K562 (cell line): ENCODE data around the gene KLK13. TPM values are rescaled to one million over a fixed set of nuclear protein-coding genes. Genes with fewer than 3 reads are reported as not detected.

ENCODE experiments used
- CHD4 ChIP-seq: fragments of 200-600 bp; sonication (generic); IDR thresholded peaks from 3 replicates; pipeline ENCODE4 v1.6.1; 2012; ENCODE audit warnings: low read depth, mild to moderate bottlenecking, mixed read lengths, low read length, inconsistent platforms; ENCODE audit not compliant: insufficient read depth, insufficient replicate concordance, poor library complexity, severe bottlenecking
- EP400 ChIP-seq: fragments of 450-650 bp; IDR thresholded peaks from 2 replicates; pipeline ENCODE4 v1.6.1; 2017; ENCODE audit warnings: antibody characterized with exemption, mild to moderate bottlenecking, moderate library complexity
- ETV6 ChIP-seq, 3 experiments: fragments of 150-350 bp in 1 of 3; sonication (generic) in 1 of 3; formaldehyde crosslinking in 1 of 3; IDR thresholded peaks; 2 replicates each; pipeline versions ENCODE4 v1.6.1 to v1.8.0; 2014 to 2022; ENCODE audit warnings: borderline replicate concordance in 2 of 3, low read depth in 2 of 3, antibody characterized with exemption in 1 of 3, low read length in 1 of 3, mild to moderate bottlenecking in 1 of 3, missing genetic modification reagents in 1 of 3
- MEF2A ChIP-seq: IDR thresholded peaks from 2 replicates; pipeline ENCODE4 v1.6.1; 2011; ENCODE audit warnings: low read depth, mild to moderate bottlenecking, low read length, moderate library complexity; ENCODE audit not compliant: control insufficient read depth
- RAD51 ChIP-seq: fragments of 450-650 bp; IDR thresholded peaks from 2 replicates; pipeline ENCODE4 v1.7.1; 2016; ENCODE audit warnings: low read depth, mild to moderate bottlenecking, borderline replicate concordance
- SMAD4 ChIP-seq: fragments of 250-450 bp; sonication (Bioruptor Pico); conservative IDR thresholded peaks from 2 replicates; pipeline ENCODE4 v1.8.0; 2021; ENCODE audit warnings: inconsistent platforms, mild to moderate bottlenecking, moderate library complexity
- SRSF7 ChIP-seq: fragments of 200-400 bp; formaldehyde crosslinking; optimal IDR thresholded peaks from 2 replicates; pipeline ENCODE3; 2017; ENCODE audit warnings: mild to moderate bottlenecking, low read depth, low read length
- THAP12 ChIP-seq: fragments of 250-450 bp; sonication (Bioruptor Pico); IDR thresholded peaks from 2 replicates; pipeline ENCODE4 v1.9.0; 2021; ENCODE audit warnings: mild to moderate bottlenecking, inconsistent platforms
- ZNF175 ChIP-seq: fragments of 200-800 bp; sonication (Bioruptor generic); IDR thresholded peaks from 2 replicates; pipeline ENCODE4 v1.6.1; 2016; ENCODE audit warnings: low read depth, mild to moderate bottlenecking, missing genetic modification characterization, missing compliant biosample characterization
- ZNF347 ChIP-seq: fragments of 450-650 bp; formaldehyde crosslinking; IDR thresholded peaks from 2 replicates; pipeline ENCODE4 v1.4.0; 2020; ENCODE audit warnings: low read depth, mild to moderate bottlenecking, moderate library complexity
- ZNF77 ChIP-seq: fragments of 250-450 bp; sonication (Bioruptor Pico); IDR thresholded peaks from 2 replicates; pipeline ENCODE4 v1.5.0; 2020
- polyA plus RNA-seq, 8 experiments: library from polyadenylated mRNA; depleted of rRNA in 4 of 8; stranded (reverse) in 5 of 8; unstranded in 3 of 8; fragments of >200 nt; fragmentation: Nextera tagmentation in 2 of 8; fragmentation: Illumina TruSeq in 1 of 8; extraction: Ambion mirVana in 2 of 8; extraction: Trizol in 1 of 8; gene quantifications; 2 replicates each; pipeline versions ENCODE4 v1.2.1 to v1.2.3, GENCODE V29; 2011 to 2014; ENCODE audit warnings: inconsistent platforms in 1 of 8, missing spikeins in 1 of 8
- total RNA-seq, 7 experiments: library from RNA; depleted of rRNA in 6 of 7; stranded (reverse); fragments of >200 nt in 6 of 7; fragmentation: Illumina TruSeq in 2 of 7; extraction: Trizol in 2 of 7; gene quantifications; 2 replicates each; pipeline versions ENCODE4 v1.2.1 to v1.2.3, GENCODE V29; 2011 to 2021; ENCODE audit warnings: low replicate concordance in 1 of 7
- TF ChIP-seq, protein P1 (sequence below): sonication (generic); formaldehyde crosslinking; IDR thresholded peaks from 2 replicates; pipeline ENCODE4 v1.8.0; 2023; ENCODE audit warnings: mild to moderate bottlenecking, missing genetic modification reagents

Gene KLK13
- total and polyA plus RNA-seq, 9 of the 15 experiments (the other 6 are each of a cell fraction or from before 2014, with no cell fraction given), result 0.72 to 9.0 (median 2.3) TPM

DNA sequence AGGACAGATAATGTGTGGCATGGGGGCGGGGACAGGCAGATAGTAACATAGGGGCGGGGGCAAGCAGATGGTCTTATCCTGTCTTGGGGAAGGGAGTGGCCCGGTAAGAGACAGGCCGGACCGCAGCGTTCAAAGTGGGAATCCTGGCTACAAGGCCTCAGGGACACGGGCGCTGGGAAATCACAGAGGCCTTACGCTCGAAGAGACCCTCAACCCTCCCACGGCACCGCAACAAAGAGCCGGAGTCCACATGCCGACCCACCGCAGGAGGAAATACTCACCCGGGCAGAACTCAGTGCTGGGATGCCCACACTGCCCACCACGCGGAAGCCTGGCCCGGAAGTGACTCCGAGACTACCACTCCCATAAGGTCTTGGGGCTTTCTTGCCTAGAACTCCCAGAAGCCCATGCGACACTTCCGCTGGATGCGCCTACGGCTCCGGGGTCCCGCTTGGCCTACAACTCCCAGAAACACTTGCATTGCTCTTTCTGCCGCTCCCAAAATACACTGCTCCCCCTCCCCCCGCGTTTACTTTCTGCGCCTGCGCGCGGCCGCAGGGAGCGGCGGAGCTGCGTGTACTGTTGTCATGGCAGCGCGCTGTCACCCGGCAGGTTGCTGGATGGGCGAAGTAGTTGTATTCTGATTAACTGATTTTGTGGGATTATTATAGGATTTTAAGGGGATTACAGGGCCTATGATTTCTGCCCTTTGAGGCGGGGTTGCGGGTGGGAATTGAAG lies 43.3 kb upstream of the KLK13 start, which contains the start of gene CTU1 (continued):
- TF ChIP-seq, protein P1, sequence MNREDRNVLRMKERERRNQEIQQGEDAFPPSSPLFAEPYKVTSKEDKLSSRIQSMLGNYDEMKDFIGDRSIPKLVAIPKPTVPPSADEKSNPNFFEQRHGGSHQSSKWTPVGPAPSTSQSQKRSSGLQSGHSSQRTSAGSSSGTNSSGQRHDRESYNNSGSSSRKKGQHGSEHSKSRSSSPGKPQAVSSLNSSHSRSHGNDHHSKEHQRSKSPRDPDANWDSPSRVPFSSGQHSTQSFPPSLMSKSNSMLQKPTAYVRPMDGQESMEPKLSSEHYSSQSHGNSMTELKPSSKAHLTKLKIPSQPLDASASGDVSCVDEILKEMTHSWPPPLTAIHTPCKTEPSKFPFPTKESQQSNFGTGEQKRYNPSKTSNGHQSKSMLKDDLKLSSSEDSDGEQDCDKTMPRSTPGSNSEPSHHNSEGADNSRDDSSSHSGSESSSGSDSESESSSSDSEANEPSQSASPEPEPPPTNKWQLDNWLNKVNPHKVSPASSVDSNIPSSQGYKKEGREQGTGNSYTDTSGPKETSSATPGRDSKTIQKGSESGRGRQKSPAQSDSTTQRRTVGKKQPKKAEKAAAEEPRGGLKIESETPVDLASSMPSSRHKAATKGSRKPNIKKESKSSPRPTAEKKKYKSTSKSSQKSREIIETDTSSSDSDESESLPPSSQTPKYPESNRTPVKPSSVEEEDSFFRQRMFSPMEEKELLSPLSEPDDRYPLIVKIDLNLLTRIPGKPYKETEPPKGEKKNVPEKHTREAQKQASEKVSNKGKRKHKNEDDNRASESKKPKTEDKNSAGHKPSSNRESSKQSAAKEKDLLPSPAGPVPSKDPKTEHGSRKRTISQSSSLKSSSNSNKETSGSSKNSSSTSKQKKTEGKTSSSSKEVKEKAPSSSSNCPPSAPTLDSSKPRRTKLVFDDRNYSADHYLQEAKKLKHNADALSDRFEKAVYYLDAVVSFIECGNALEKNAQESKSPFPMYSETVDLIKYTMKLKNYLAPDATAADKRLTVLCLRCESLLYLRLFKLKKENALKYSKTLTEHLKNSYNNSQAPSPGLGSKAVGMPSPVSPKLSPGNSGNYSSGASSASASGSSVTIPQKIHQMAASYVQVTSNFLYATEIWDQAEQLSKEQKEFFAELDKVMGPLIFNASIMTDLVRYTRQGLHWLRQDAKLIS, result no peak
- TF ChIP-seq SRSF7 (no peak), RAD51 (no peak), ZNF77 (CRISPR knock-in tag) (no peak), MEF2A (no peak), ETV6 (IDR thresholded peaks at IDR 0.05; ENCODE audit: borderline replicate concordance in 1 of 2, low read depth in 2 of 2, low read length in 1 of 2) (peak in 1 of 2 experiments; percentile 52; a peak in 1 of 4 replicates), ETV6 (CRISPR knock-in tag; IDR thresholded peaks at IDR 0.05; ENCODE audit: borderline replicate concordance) (no peak), CHD4 (no peak), THAP12 (no peak), ZNF175 (CRISPR knock-in tag) (0 out of 2 replicates have a peak, but pooled peaks have one; percentile 71), EP400 (peak; percentile 98), ZNF347 (CRISPR knock-in tag) (no peak), SMAD4 (CRISPR knock-in tag) (no peak)
